Activated naive CD8-positive, alpha-beta T cell treated with anti-CD3 and anti-CD28 coated beads, Interleukin-2, amount 10 ng/mL, durations not matched to agents 7 days and 5 days (primary cell): ENCODE measurements around the gene RASL12. TPM values are rescaled to one million over a fixed set of nuclear protein-coding genes. Genes with fewer than 3 reads are reported as not detected.
"Not testable (repeated sequence)": the region's sequence is repeated elsewhere in the genome, so short reads cannot be mapped to it uniquely, and the experiment has no call there.

ENCODE experiments used
- ATAC-seq: fragments of 150-1000 bp; cut with Tn5 transposase; one replicate; pipeline ENCODE4 v1.10.0; 2021; ENCODE audit warnings: low read depth, moderate library complexity
- POLR2A ChIA-PET: fragments of 350-600 bp; sonication (Branson Sonifier 250); formaldehyde crosslinking; loops from one replicate; lab custom pipeline; 2021; ENCODE audit warnings: antibody characterized with exemption; lab: Charles Lee
- DNase-seq: peaks from one replicate; pipeline ENCODE4 v3.0.0; 2021
- H3K27ac Mint-ChIP-seq: one replicate; pipeline ENCODE4 v1.8.0; 2022; ENCODE audit warnings: mild to moderate bottlenecking, mixed read lengths
- H3K27me3 Mint-ChIP-seq: one replicate; pipeline ENCODE4 v1.8.0; 2022; ENCODE audit warnings: mild to moderate bottlenecking, moderate library complexity, mixed read lengths
- H3K36me3 Mint-ChIP-seq: one replicate; pipeline ENCODE4 v1.8.0; 2021; ENCODE audit warnings: mild to moderate bottlenecking, mixed read lengths
- H3K4me1 Mint-ChIP-seq: one replicate; pipeline ENCODE4 v1.8.0; 2021; ENCODE audit warnings: mixed read lengths
- H3K4me3 Mint-ChIP-seq: one replicate; pipeline ENCODE4 v1.8.0; 2022; ENCODE audit warnings: mild to moderate bottlenecking, moderate library complexity, mixed read lengths
- H3K9me3 Mint-ChIP-seq: one replicate; pipeline ENCODE4 v1.8.0; 2021; ENCODE audit warnings: mixed read lengths
- total RNA-seq, 2 experiments: library from RNA; stranded (reverse); gene quantifications; one replicate each; pipeline ENCODE4 v1.2.3, GENCODE V29; 2021

Gene RASL12, protein sequence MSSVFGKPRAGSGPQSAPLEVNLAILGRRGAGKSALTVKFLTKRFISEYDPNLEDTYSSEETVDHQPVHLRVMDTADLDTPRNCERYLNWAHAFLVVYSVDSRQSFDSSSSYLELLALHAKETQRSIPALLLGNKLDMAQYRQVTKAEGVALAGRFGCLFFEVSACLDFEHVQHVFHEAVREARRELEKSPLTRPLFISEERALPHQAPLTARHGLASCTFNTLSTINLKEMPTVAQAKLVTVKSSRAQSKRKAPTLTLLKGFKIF
- not detected for total RNA-seq

DNA sequence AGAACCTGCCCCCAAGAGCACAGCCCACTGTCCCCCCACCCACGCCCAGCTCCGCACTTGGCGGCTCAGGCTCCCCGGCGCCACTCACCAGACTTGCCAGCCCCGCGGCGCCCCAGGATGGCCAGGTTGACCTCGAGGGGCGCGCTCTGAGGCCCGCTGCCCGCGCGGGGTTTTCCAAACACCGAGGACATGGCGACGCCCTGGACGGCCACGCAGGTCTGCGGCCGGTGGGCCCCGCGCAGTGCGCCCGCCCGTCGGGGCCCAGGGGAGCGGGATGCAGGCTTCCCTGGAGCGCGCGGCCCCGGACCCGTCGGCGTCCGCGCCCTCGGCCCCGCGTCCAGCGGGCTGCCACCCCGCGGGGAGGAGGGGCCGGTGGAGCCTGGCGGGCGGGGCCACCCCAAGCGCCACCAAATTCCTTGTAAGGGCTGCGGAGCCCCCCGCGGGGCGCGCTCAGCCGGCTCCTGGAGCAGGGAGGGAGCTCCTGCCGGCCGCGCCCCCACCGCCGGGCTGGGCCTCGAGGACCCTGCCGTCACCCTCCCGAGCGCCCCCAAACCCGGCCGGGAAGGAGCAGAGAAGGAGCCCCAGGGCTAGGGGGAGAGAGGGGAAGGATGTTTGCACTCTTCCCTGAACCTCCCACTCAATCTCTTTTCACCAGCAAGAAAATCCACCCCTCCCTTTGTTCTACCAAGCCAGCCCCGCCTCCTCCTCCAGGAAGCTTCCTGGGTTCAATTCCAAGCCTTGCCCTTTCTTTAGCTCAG, at the start of gene RASL12:
Gene RASL12, minus strand, starts transcription at position 347 of the 758 bp plus-strand sequence. Its CDS starts 156 bp downstream, at position 191.
- DNase-seq (no peak), ATAC-seq (no peak)
- H3K36me3 Mint-ChIP-seq: no peaks in the 10 kb centered on the region
- H3K27ac Mint-ChIP-seq: no peak within 1 kb of the TSS
- H3K27me3 Mint-ChIP-seq: peaks cover 54% of the 10 kb centered on the region
- H3K9me3 Mint-ChIP-seq: no peaks in the 10 kb centered on the region
- POLR2A ChIA-PET: no interaction called here
- peak within 1 kb of the TSS; percentile 47 for H3K4me3 Mint-ChIP-seq
- H3K4me1 Mint-ChIP-seq: peaks cover 5% of the 10 kb centered on the region

- no peak for ATAC-seq
- peaks cover 23% of the 10 kb centered on the region for H3K36me3 Mint-ChIP-seq
These were observed 47.8 kb upstream of the RASL12 start for GRCh38 chr15:65115542-65115941.

GRCh38 chr15:65115086-65115485, 47.3 kb upstream of the RASL12 start, which contains the start of gene UBAP1L:
TSS of gene UBAP1L (minus strand) at chr15:65115200. CDS start at chr15:65106215, 8,985 bp downstream.
- H3K27ac Mint-ChIP-seq: no peak within 1 kb of the TSS
- H3K4me3 Mint-ChIP-seq: no peak within 1 kb of the TSS
- POLR2A ChIA-PET: no interaction called here
- no peaks in the 10 kb centered on the region for H3K9me3 Mint-ChIP-seq
- peaks cover 3% of the 10 kb centered on the region for H3K4me1 Mint-ChIP-seq
- no peak for DNase-seq
- ATAC-seq: no peak
- H3K27me3 Mint-ChIP-seq: no peaks in the 10 kb centered on the region
- peaks cover 23% of the 10 kb centered on the region for H3K36me3 Mint-ChIP-seq

More at GRCh38 chr15:65115542-65115941, 47.8 kb upstream of the RASL12 start:
- Mint-ChIP-seq H3K27me3 (no peaks in the 10 kb centered on the region), H3K27ac (no peak overlapping the region), H3K4me1 (peaks cover 3% of the 10 kb centered on the region), H3K4me3 (no peak overlapping the region), H3K9me3 (no peaks in the 10 kb centered on the region)
- DNase-seq: no peak
- POLR2A ChIA-PET: no interaction called here

- Mint-ChIP-seq H3K4me3 (no peak overlapping the region), H3K36me3 (peaks cover 6% of the 10 kb centered on the region), H3K27ac (no peak overlapping the region), H3K4me1 (peaks cover 3% of the 10 kb centered on the region), H3K9me3 (no peaks in the 10 kb centered on the region), H3K27me3 (no peaks in the 10 kb centered on the region)
- DNase-seq (no peak), ATAC-seq (no peak)
- POLR2A ChIA-PET: no interaction called here
These were observed 43.0 kb upstream of the RASL12 start for GRCh38 chr15:65110676-65111292.

DNA sequence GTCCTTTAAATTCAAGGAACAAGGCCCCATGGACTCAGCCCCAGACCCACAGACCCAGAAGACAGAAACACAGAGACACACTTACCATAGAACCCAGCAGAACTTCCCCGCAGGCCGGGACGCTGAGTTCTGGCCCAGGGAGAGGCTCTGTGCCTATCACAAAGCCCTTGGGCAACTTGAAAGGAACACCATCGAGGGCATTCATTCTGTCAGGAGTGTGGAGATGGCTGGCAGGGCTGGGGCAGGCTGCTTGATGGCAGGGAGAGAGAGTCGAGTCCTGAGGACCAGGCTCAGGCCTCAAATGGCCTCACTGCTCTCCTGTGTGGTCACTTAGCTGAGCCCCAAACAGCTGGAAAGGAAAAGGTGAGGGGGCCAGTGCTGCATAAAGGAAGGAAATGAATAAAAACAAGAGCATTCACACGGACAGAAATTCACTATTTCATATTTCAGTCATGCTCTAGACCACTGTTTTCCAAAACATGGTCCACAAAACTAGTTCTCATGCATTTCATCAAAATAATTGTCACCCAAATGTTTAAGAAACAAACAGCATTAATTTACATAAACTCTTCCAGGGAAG, 38.3 kb upstream of the RASL12 start:
- Mint-ChIP-seq H3K4me3 (no peak overlapping the region), H3K4me1 (peaks cover 8% of the 10 kb centered on the region), H3K9me3 (no peaks in the 10 kb centered on the region), H3K36me3 (peaks cover 5% of the 10 kb centered on the region), H3K27me3 (no peaks in the 10 kb centered on the region), H3K27ac (no peak overlapping the region)
- POLR2A ChIA-PET: no interaction called here
- DNase-seq (no peak), ATAC-seq (no peak)

GRCh38 chr15:65105038-65105437, 37.2 kb upstream of the RASL12 start:
- Mint-ChIP-seq H3K4me1 (peaks cover 8% of the 10 kb centered on the region), H3K27me3 (no peaks in the 10 kb centered on the region), H3K27ac (no peak overlapping the region), H3K36me3 (peaks cover 5% of the 10 kb centered on the region), H3K9me3 (no peaks in the 10 kb centered on the region), H3K4me3 (no peak overlapping the region)
- POLR2A ChIA-PET: interaction anchor here (0.7 kb wide), 1 partner anchor 51 kb away, joined by 4 read pairs; no protein-coding TSS in a partner anchor
- ATAC-seq (no peak), DNase-seq (no peak)

DNA sequence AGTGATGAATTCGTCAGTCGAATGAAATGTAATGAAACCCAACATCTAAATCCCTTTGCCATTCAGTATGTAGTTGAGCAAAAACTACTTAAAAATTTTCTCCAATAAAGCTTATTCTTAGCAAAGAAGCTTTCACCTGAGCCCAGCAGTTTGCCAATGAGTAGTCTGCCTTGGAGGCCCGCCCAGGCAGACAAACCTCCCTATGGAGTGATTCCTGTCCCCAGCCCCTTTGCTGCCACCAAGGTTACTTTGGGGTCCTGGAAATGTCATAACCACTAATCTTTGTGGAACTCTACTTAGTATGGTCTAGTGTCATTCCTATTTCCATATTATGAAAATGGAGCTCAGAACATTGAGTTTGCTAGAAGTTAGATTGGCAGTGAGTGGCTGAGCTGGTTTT, 35.1 kb upstream of the RASL12 start:
- DNase-seq (no peak), ATAC-seq (no peak)
- H3K27ac Mint-ChIP-seq: no peak overlapping the region
- POLR2A ChIA-PET: no interaction called here
- no peaks in the 10 kb centered on the region for H3K27me3 Mint-ChIP-seq
- H3K4me1 Mint-ChIP-seq: peaks cover 8% of the 10 kb centered on the region
- no peaks in the 10 kb centered on the region for H3K9me3 Mint-ChIP-seq
- H3K4me3 Mint-ChIP-seq: no peak overlapping the region
- H3K36me3 Mint-ChIP-seq: peaks cover 7% of the 10 kb centered on the region

DNA sequence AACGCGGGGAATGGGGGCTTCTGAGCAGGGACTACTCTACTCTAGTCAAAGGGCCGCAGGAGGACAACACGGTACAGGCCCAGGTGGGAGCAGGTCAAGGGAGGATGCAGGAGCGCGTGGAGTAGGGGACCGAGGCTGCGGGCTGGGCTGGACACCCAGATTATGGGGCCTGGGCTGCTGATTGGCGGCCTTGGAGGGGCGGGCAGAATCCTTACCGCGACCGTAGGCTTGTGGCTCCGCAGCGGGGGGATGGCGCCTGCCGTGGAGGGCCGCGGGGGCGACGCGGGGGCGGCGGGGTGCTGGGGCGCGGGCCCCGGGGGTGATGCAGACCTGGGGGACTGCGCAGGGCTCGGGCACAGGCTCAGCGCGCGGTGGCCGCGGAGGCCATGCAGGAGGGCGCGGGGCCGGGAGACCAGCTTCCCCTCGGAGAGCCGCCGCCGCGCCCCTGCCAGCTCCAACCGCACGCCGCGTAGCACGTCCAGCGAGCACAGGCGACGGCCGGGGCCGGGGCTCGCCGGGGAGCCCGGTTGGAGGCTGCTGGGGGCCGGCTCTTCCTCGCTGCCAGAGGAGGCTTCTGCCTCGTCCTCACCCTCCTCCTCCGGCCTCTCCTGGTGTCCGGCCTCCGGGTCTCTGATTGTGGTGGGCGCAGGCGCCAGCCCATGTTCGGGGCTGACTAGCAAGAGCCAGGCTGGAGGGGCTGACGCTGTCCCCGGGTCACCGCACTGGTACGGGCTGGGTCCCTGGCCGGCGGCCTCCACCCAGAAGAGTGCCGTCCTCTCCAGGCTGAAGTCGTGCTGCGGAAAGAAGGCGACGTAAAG, 34.3 kb upstream of the RASL12 start:
- Mint-ChIP-seq H3K27me3 (no peaks in the 10 kb centered on the region), H3K36me3 (peaks cover 7% of the 10 kb centered on the region), H3K9me3 (no peaks in the 10 kb centered on the region), H3K4me1 (peaks cover 8% of the 10 kb centered on the region), H3K27ac (no peak overlapping the region), H3K4me3 (no peak overlapping the region)
- no peak for DNase-seq
- ATAC-seq: no peak
- POLR2A ChIA-PET: interaction anchor here (0.6 kb wide), 1 partner anchor 741 kb away, joined by 3 read pairs; no protein-coding TSS in a partner anchor

- Mint-ChIP-seq H3K27ac (no peak overlapping the region), H3K4me3 (no peak overlapping the region), H3K27me3 (no peaks in the 10 kb centered on the region), H3K9me3 (no peaks in the 10 kb centered on the region), H3K4me1 (peaks cover 8% of the 10 kb centered on the region), H3K36me3 (peaks cover 7% of the 10 kb centered on the region)
- DNase-seq: peak; percentile 64
- no peak for ATAC-seq
- POLR2A ChIA-PET: interaction anchor here (0.6 kb wide), 1 partner anchor 741 kb away, joined by 3 read pairs; no protein-coding TSS in a partner anchor
These were observed 33.7 kb upstream of the RASL12 start for GRCh38 chr15:65101411-65101890.

GRCh38 chr15:65100442-65100841, 32.7 kb upstream of the RASL12 start:
- ATAC-seq (no peak), DNase-seq (no peak)
- Mint-ChIP-seq H3K4me3 (no peak overlapping the region), H3K27ac (no peak overlapping the region), H3K36me3 (peaks cover 7% of the 10 kb centered on the region), H3K4me1 (peaks cover 5% of the 10 kb centered on the region), H3K9me3 (no peaks in the 10 kb centered on the region), H3K27me3 (no peaks in the 10 kb centered on the region)
- POLR2A ChIA-PET: no interaction called here

GRCh38 chr15:65099801-65100200, 32.0 kb upstream of the RASL12 start:
- H3K9me3 Mint-ChIP-seq, H3K27ac Mint-ChIP-seq, POLR2A ChIA-PET, H3K4me3 Mint-ChIP-seq, ATAC-seq, H3K36me3 Mint-ChIP-seq, H3K27me3 Mint-ChIP-seq, H3K4me1 Mint-ChIP-seq: not testable (repeated sequence)
- peak; percentile 10 for DNase-seq

GRCh38 chr15:65099336-65099735, 31.5 kb upstream of the RASL12 start:
- Mint-ChIP-seq H3K36me3 (peaks cover 7% of the 10 kb centered on the region), H3K4me3 (no peak overlapping the region), H3K27me3 (no peaks in the 10 kb centered on the region), H3K4me1 (peaks cover 5% of the 10 kb centered on the region), H3K9me3 (no peaks in the 10 kb centered on the region), H3K27ac (no peak overlapping the region)
- DNase-seq (peak; percentile 20), ATAC-seq (no peak)
- POLR2A ChIA-PET: no interaction called here
